ENCODE measurements around the gene RPS4Y1.

Gene RPS4Y1

DNA sequence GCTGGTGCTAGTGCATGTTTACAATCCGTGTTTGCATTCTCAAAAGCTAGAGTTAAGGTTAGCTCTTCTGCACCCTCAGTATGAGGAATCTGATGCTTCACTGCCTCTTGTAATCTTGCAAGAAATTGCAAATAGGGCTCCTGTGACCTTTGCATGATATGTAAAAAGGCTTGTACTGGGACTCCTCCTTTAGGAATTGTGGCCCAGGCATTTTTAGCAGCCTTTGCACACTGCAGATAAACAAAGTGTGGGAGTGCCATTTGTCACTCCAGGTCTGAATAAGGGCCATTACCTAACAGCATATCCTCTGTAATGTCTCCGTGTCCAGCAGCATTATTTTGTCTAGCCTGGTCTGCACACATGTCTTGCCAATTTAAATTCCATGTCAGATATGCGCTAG lies 44.5 kb downstream of the RPS4Y1 start:
- no peak for DNase-seq

DNA sequence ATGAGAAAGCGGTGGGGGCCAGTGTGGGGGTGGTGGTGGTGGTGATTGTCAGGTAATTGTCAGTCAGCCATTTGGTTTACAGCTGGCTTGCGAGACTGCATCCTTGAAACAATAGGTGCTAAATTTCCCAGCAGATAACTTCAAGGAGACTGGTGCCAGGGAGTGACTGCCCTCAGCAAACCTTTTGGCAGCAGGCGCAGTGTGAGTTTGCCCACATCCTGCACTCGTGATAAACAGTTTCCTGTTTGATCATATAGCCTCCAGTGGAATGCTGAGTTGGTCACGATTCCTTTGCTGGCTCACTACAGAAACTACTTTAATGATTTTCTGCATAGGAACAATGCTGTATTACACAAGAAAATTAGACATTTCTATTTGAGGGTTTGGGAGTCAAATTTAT lies 46.0 kb downstream of the RPS4Y1 start:
- DNase-seq = no peak

DNA sequence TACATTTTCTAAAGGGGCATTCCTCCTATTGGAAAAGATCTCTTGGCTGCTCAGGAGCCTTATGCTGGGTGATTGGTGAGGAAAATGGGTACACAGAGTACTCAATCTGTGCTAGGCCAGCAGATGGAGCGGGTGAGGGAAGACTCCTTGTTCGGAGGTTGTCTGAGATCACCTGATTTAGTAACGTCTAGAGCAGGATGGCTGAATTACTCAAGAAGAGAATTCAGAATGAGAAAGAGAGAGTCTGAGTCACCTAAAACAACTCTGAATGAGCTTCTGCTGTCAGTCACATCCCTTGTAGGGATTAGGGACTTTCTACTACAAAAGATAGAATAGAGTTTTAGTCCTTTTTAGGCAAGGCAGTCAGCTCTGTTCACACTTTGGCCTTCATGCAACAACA lies 46.6 kb downstream of the RPS4Y1 start:
- no peak for DNase-seq

DNA sequence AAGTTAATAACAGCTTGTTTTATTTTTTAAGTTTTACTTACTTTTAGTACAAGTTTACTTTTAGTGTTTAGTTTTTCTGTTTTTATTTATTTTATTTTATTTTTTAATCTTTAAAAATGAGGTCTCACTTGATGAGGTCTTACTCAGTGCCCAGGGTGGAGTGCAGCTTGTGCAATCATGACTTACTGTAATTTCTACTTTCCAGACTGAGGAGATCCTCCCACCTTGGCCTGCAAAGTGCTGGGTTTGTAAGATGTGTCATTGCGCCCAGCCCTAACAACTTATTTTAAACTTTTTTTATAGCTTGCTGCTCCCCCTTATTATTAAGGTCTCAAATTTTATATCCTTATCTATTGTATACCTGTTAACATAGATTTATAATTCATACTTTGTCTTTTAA lies 52.1 kb downstream of the RPS4Y1 start:
- DNase-seq = no peak

DNA sequence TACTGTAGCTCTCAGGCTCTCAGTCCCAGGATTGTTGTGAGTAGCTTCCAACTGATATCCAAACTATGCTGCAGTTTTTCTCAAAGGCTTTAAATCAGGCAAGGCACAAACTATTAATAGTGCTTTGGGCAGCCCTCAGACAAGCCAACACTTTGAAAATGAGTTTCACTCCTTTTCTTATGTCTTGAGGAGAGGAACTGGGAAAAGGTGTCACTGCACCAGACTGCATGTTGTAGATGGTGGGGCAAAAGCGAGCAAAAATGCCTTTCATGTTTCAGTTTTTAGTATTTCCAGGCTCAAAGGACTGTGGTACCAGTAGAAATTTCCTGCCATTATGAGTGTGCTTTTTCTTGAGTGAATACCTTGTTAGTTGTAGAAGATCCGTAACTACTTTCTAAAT lies 54.6 kb downstream of the RPS4Y1 start:
- no peak for DNase-seq

DNA sequence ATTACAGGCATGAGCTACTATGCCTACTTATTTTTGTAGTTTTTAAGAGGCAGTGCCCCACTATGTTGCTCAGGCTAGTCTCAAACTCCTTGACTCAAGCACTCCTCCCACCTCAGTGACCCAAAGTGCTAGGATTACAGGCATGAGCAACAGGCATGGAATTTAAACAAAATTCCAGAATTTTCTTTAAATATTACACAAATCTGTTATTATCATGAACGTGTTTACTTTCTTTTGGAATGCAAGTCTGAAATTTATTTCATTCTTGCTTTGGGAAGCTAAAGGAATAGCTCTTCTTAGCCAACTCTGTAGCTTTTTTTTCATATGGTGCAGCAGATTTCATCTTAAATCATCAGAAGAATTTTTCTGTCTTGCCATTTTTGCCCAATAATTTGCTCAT lies 66.0 kb downstream of the RPS4Y1 start:
- no peak for DNase-seq

DNA sequence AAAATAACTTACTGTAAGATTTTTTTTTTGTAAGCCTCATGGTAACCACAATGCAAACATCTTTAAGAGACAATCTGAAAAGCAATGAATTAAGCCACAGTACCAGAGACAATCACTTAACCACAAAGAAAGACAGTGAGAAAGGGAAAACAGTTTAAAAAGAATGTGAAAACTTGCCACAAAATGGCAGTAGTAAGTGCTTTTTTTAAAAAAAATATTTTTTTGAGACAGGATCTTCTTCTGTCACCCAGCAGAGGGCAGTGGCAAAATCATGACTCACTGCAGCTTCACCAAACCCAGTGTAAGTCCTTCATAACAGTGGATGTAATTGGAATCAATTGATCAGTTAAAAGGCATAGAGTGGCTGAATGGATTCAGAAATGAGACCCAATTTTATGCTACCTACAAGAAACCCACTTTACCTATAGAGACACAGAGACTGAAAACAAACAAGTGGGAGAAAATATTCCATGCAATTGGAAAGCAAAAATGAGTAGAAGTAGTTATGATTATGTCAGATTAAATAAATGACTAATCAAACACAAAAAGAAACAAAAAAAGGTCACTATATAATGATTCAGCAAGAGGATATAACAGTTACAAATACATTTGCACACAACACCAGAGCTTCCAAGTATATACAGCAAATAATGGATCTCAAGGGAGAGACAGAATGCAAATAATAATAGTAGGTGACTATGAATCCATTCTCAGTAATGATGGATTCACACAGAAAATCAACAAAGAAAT lies 71.8 kb downstream of the RPS4Y1 start:
- DNase-seq = no peak
